GM20000 (cell line): ENCODE data around the gene SYNE1.

Experiments
- DNase-seq: peaks from one replicate; pipeline ENCODE4 v3.0.0; 2012; ENCODE audit warnings: low spot score
- CTCF ChIP-seq: IDR thresholded peaks from 2 replicates; pipeline ENCODE4 v1.5.1; 2012; ENCODE audit warnings: mild to moderate bottlenecking, control low read depth; ENCODE audit errors: extremely low read depth, missing control alignments

The SYNE1 gene

GRCh38 chr6:152236370-152237097, 400.6 kb downstream of the SYNE1 start:
- no peak for TF ChIP-seq CTCF
- no peak for DNase-seq

- no peak for DNase-seq
- TF ChIP-seq CTCF = no peak
Observed at GRCh38 chr6:152233547-152234320, 403.4 kb downstream of the SYNE1 start.

GRCh38 chr6:152232501-152233151, 404.5 kb downstream of the SYNE1 start:
- DNase-seq = no peak

GRCh38 chr6:152229330-152229729, 407.8 kb downstream of the SYNE1 start:
- DNase-seq = no peak
- TF ChIP-seq CTCF = no peak

More at GRCh38 chr6:152232501-152233151, 404.5 kb downstream of the SYNE1 start:
- no peak for TF ChIP-seq CTCF

- no peak for DNase-seq
- TF ChIP-seq CTCF = no peak
Observed at GRCh38 chr6:152226119-152226518, 411.0 kb downstream of the SYNE1 start.

GRCh38 chr6:152225241-152225934, 411.8 kb downstream of the SYNE1 start:
- no peak for TF ChIP-seq CTCF
- no peak for DNase-seq
